ENCODE measurements around the gene MGME1. TPM values are rescaled to one million over a fixed set of nuclear protein-coding genes. Genes with fewer than 3 reads are reported as not detected.

Gene MGME1
- total and polyA plus RNA-seq, 3 experiments from 2014 or later = 11.9 to 31.8 (median 29.2) TPM

GRCh38 chr20:17943343-17943742 lies 25.5 kb upstream of the MGME1 start:
- POLR2A ChIA-PET = no interaction called here
- no peak for DNase-seq
- Mint-ChIP-seq H3K4me1 (peaks cover 7 to 18% (median 14%) of the 10 kb centered on the region in 3 donors), H3K27me3 (no peaks in the 10 kb centered on the region), H3K9me3 (no peaks in the 10 kb centered on the region), H3K36me3 (peaks cover 14 to 72% (median 22%) of the 10 kb centered on the region in 3 donors), H3K27ac (peak overlapping the region in 3 of 8 donors; percentile 4 to 63 (median 47)), H3K4me3 (no peak overlapping the region)
- Histone ChIP-seq H3K4me3 (ENCODE audit: low read length) (no peak overlapping the region), H3K27me3 (ENCODE audit: insufficient read depth, low read length, poor library complexity, severe bottlenecking) (no peaks in the 10 kb centered on the region), H3K36me3 (ENCODE audit: insufficient read depth, low read length) (peaks cover 35% of the 10 kb centered on the region), H3K9me3 (ENCODE audit: low read length) (no peaks in the 10 kb centered on the region), H3K4me1 (ENCODE audit: insufficient read depth, low read length) (peaks cover 7% of the 10 kb centered on the region), H3K27ac (ENCODE audit: low read depth, low read length) (no peak overlapping the region)
- CTCF ChIA-PET = interaction anchor here (0.9 kb wide), 1 partner anchor 438 kb away, joined by 3 read pairs; no protein-coding TSS in a partner anchor

GRCh38 chr20:17944854-17945474 lies 23.9 kb upstream of the MGME1 start:
- Mint-ChIP-seq H3K4me3 (no peak overlapping the region), H3K27ac (peak overlapping the region in 5 of 8 donors; percentile 1 to 58 (median 7)), H3K4me1 (peaks cover under 1 to 7% (median under 1%) of the 10 kb centered on the region in 3 donors), H3K27me3 (no peaks in the 10 kb centered on the region), H3K36me3 (peaks cover 18 to 88% (median 31%) of the 10 kb centered on the region in 3 donors), H3K9me3 (no peaks in the 10 kb centered on the region)
- no peaks in the 10 kb centered on the region for H3K27me3 ChIP-seq (ENCODE audit: insufficient read depth, low read length, poor library complexity, severe bottlenecking)
- H3K9me3 ChIP-seq (ENCODE audit: low read length) = no peaks in the 10 kb centered on the region
- H3K4me1 ChIP-seq (ENCODE audit: insufficient read depth, low read length) = no peaks in the 10 kb centered on the region
- POLR2A ChIA-PET = no interaction called here
- CTCF ChIA-PET = interaction anchor here (0.5 to 1.2 kb wide), 2 partner anchors 17 to 264 kb away, joined by 3 read pairs; no protein-coding TSS in a partner anchor
- no peak for DNase-seq
- no peak overlapping the region for H3K4me3 ChIP-seq (ENCODE audit: low read length)
- no peak overlapping the region for H3K27ac ChIP-seq (ENCODE audit: low read depth, low read length)
- peaks cover 52% of the 10 kb centered on the region for H3K36me3 ChIP-seq (ENCODE audit: insufficient read depth, low read length)

- CTCF ChIA-PET = interaction anchor here (1.2 kb wide), 1 partner anchor 265 kb away, joined by 3 read pairs; no protein-coding TSS in a partner anchor
- peak overlapping the region in 5 of 8 donors; percentile 9 to 69 (median 26) for H3K27ac Mint-ChIP-seq
- no peak for DNase-seq
- no peaks in the 10 kb centered on the region for H3K4me1 ChIP-seq (ENCODE audit: insufficient read depth, low read length)
- no peaks in the 10 kb centered on the region for H3K27me3 ChIP-seq (ENCODE audit: insufficient read depth, low read length, poor library complexity, severe bottlenecking)
- POLR2A ChIA-PET = interaction anchor here (0.6 kb wide), 1 partner anchor 26 kb away, joined by 4 read pairs; no protein-coding TSS in a partner anchor
- no peaks in the 10 kb centered on the region for H3K27me3 Mint-ChIP-seq
- H3K9me3 Mint-ChIP-seq = no peaks in the 10 kb centered on the region
- peaks cover 0 to 1% (median 0%) of the 10 kb centered on the region in 3 donors for H3K4me1 Mint-ChIP-seq
- H3K4me3 ChIP-seq (ENCODE audit: low read length) = no peak overlapping the region
- H3K4me3 Mint-ChIP-seq = no peak overlapping the region
- H3K9me3 ChIP-seq (ENCODE audit: low read length) = no peaks in the 10 kb centered on the region
- H3K36me3 ChIP-seq (ENCODE audit: insufficient read depth, low read length) = peaks cover 59% of the 10 kb centered on the region
- peaks cover 18 to 95% (median 34%) of the 10 kb centered on the region in 3 donors for H3K36me3 Mint-ChIP-seq
- no peak overlapping the region for H3K27ac ChIP-seq (ENCODE audit: low read depth, low read length)
These were observed 22.8 kb upstream of the MGME1 start for GRCh38 chr20:17946040-17946439.

- Histone ChIP-seq H3K4me3 (ENCODE audit: low read length) (no peak overlapping the region), H3K4me1 (ENCODE audit: insufficient read depth, low read length) (no peaks in the 10 kb centered on the region), H3K9me3 (ENCODE audit: low read length) (no peaks in the 10 kb centered on the region), H3K27ac (ENCODE audit: low read depth, low read length) (no peak overlapping the region), H3K27me3 (ENCODE audit: insufficient read depth, low read length, poor library complexity, severe bottlenecking) (no peaks in the 10 kb centered on the region), H3K36me3 (ENCODE audit: insufficient read depth, low read length) (peaks cover 66% of the 10 kb centered on the region)
- peaks cover 18 to 96% (median 38%) of the 10 kb centered on the region in 3 donors for H3K36me3 Mint-ChIP-seq
- no peaks in the 10 kb centered on the region for H3K27me3 Mint-ChIP-seq
- POLR2A ChIA-PET = no interaction called here
- CTCF ChIA-PET = no interaction called here
- peaks cover 0 to 1% (median 0%) of the 10 kb centered on the region in 3 donors for H3K4me1 Mint-ChIP-seq
- H3K27ac Mint-ChIP-seq = peak overlapping the region in 4 of 8 donors; percentile 5 to 84 (median 45)
- H3K4me3 Mint-ChIP-seq = no peak overlapping the region
- no peaks in the 10 kb centered on the region for H3K9me3 Mint-ChIP-seq
- no peak for DNase-seq
These were observed 22.0 kb upstream of the MGME1 start for GRCh38 chr20:17946572-17947473.

- Mint-ChIP-seq H3K36me3 (peaks cover 15 to 97% (median 37%) of the 10 kb centered on the region in 3 donors), H3K4me3 (no peak overlapping the region), H3K9me3 (no peaks in the 10 kb centered on the region), H3K27me3 (no peaks in the 10 kb centered on the region), H3K4me1 (peaks cover 0 to 1% (median 0%) of the 10 kb centered on the region in 3 donors), H3K27ac (peak overlapping the region in 3 of 8 donors; percentile 38 to 64 (median 50))
- Histone ChIP-seq H3K27ac (ENCODE audit: low read depth, low read length) (no peak overlapping the region), H3K36me3 (ENCODE audit: insufficient read depth, low read length) (peaks cover 69% of the 10 kb centered on the region), H3K4me3 (ENCODE audit: low read length) (no peak overlapping the region), H3K4me1 (ENCODE audit: insufficient read depth, low read length) (no peaks in the 10 kb centered on the region), H3K9me3 (ENCODE audit: low read length) (no peaks in the 10 kb centered on the region), H3K27me3 (ENCODE audit: insufficient read depth, low read length, poor library complexity, severe bottlenecking) (no peaks in the 10 kb centered on the region)
- POLR2A ChIA-PET = no interaction called here
- DNase-seq = no peak
- CTCF ChIA-PET = interaction anchor here (1.7 kb wide), 1 partner anchor 8 kb away, joined by 5 read pairs; no protein-coding TSS in a partner anchor
These were observed 21.4 kb upstream of the MGME1 start for GRCh38 chr20:17947474-17947815.

- peaks cover 79% of the 10 kb centered on the region for H3K36me3 ChIP-seq (ENCODE audit: insufficient read depth, low read length)
- Mint-ChIP-seq H3K4me3 (no peak overlapping the region), H3K27ac (peak overlapping the region in 2 of 8 donors; percentile 12 to 36), H3K36me3 (peaks cover 13 to 98% (median 42%) of the 10 kb centered on the region in 3 donors), H3K9me3 (no peaks in the 10 kb centered on the region), H3K27me3 (no peaks in the 10 kb centered on the region), H3K4me1 (peaks cover 1 to 5% (median 3%) of the 10 kb centered on the region in 3 donors)
- DNase-seq = no peak
- ChIA-PET POLR2A (no interaction called here), CTCF (interaction anchor here (1.2 to 1.7 kb wide), 2 partner anchors 9 to 11 kb away, joined by 3 to 5 read pairs; no protein-coding TSS in a partner anchor)
- no peak overlapping the region for H3K4me3 ChIP-seq (ENCODE audit: low read length)
- no peaks in the 10 kb centered on the region for H3K9me3 ChIP-seq (ENCODE audit: low read length)
- no peak overlapping the region for H3K27ac ChIP-seq (ENCODE audit: low read depth, low read length)
- no peaks in the 10 kb centered on the region for H3K27me3 ChIP-seq (ENCODE audit: insufficient read depth, low read length, poor library complexity, severe bottlenecking)
- H3K4me1 ChIP-seq (ENCODE audit: insufficient read depth, low read length) = no peaks in the 10 kb centered on the region
These were observed 20.4 kb upstream of the MGME1 start for GRCh38 chr20:17948442-17948841.

- H3K36me3 Mint-ChIP-seq = peaks cover 8 to 99% (median 44%) of the 10 kb centered on the region in 3 donors
- POLR2A ChIA-PET = no interaction called here
- H3K27ac Mint-ChIP-seq = peak overlapping the region in 2 of 8 donors; percentile 1 to 79
These were observed 18.9 kb upstream of the MGME1 start for GRCh38 chr20:17949899-17950298.

More at GRCh38 chr20:17949899-17950298, 18.9 kb upstream of the MGME1 start:
- CTCF ChIA-PET = interaction anchor here (1.2 kb wide), 1 partner anchor 10 kb away, joined by 3 read pairs; no protein-coding TSS in a partner anchor
- Mint-ChIP-seq H3K4me3 (no peak overlapping the region), H3K27me3 (no peaks in the 10 kb centered on the region), H3K4me1 (peaks cover 6 to 16% (median 7%) of the 10 kb centered on the region in 3 donors), H3K9me3 (no peaks in the 10 kb centered on the region)
- Histone ChIP-seq H3K9me3 (ENCODE audit: low read length) (no peaks in the 10 kb centered on the region), H3K4me3 (ENCODE audit: low read length) (no peak overlapping the region), H3K27me3 (ENCODE audit: insufficient read depth, low read length, poor library complexity, severe bottlenecking) (no peaks in the 10 kb centered on the region), H3K27ac (ENCODE audit: low read depth, low read length) (no peak overlapping the region), H3K4me1 (ENCODE audit: insufficient read depth, low read length) (no peaks in the 10 kb centered on the region), H3K36me3 (ENCODE audit: insufficient read depth, low read length) (peaks cover 91% of the 10 kb centered on the region)
- no peak for DNase-seq
